Effector memory CD4-positive, alpha-beta T cell (primary cell): ENCODE data around the gene TAF3.

Experiments
- DNase-seq, 3 donors: peaks; one replicate each; pipeline ENCODE4 v3.0.0-alpha.2; 2020
- H3K27ac ChIP-seq: 2 replicates; pipeline ENCODE4 v1.7.0; 2013; ENCODE audit warnings: mild to moderate bottlenecking, low read length, moderate library complexity; ENCODE audit not compliant: insufficient read depth, poor library complexity, severe bottlenecking
- H3K27me3 ChIP-seq: replicated peaks from 2 replicates; pipeline ENCODE4 v1.7.0; 2013; ENCODE audit warnings: mild to moderate bottlenecking, low read length; ENCODE audit not compliant: insufficient read depth, control insufficient read depth, poor library complexity, severe bottlenecking
- H3K36me3 ChIP-seq: 2 replicates; pipeline ENCODE4 v1.7.0; 2013; ENCODE audit warnings: mild to moderate bottlenecking, low read length, moderate library complexity; ENCODE audit not compliant: control insufficient read depth, insufficient read depth
- H3K4me1 ChIP-seq: 2 replicates; pipeline ENCODE4 v1.7.0; 2013; ENCODE audit warnings: low read length, mild to moderate bottlenecking; ENCODE audit not compliant: control insufficient read depth, insufficient read depth, poor library complexity, severe bottlenecking
- H3K4me3 ChIP-seq: 2 replicates; pipeline ENCODE4 v1.7.0; 2013; ENCODE audit warnings: low read length, low read depth, mild to moderate bottlenecking; ENCODE audit not compliant: insufficient read depth, poor library complexity, severe bottlenecking
- H3K9me3 ChIP-seq: 2 replicates; pipeline ENCODE4 v1.7.0; 2013; ENCODE audit warnings: mild to moderate bottlenecking, low read length, moderate library complexity; ENCODE audit not compliant: control insufficient read depth

The TAF3 gene

DNA sequence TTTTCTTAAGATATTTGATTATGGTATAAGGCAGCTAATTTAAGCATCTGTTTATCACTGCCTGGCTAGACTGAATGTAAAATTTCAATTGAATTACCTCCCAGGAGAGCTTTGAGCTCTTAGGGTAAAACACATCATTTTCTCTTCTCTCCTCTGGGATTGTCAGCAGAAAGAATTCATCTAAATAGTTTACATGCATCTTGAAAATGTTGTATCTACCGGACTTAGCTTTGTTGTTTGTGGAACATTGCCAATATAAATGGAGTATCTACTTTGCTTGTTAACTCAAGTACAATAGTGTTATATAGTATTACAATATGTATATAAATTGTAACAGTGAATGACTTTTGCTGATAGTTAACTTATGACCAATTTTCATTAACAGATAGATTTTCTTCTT, 73.3 kb downstream of the TAF3 start:
- Histone ChIP-seq H3K27ac (no peak overlapping the region), H3K4me3 (no peak overlapping the region), H3K36me3 (peaks cover 4% of the 10 kb centered on the region), H3K4me1 (no peaks in the 10 kb centered on the region), H3K9me3 (no peaks in the 10 kb centered on the region), H3K27me3 (no peaks in the 10 kb centered on the region)
- DNase-seq: no peak

DNA sequence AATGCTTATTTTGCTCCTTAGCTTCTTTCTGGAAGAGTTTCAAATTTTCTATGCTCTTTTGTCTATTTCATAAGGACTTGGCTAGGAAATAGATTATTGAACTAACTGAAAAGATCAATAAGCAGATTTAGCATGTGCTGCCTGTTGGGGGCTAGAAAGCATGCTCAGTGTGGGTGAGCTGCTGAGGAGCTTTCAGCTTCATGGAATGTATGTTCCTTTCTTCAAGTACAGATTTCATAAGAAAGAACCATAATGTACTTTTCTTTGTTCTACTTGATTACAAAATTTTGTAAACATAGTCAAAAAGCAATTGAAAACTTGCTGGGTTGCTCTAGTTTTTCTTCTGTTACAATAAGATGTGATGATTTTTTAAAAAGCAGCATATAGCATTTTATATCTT, 73.8 kb downstream of the TAF3 start:
- Histone ChIP-seq H3K4me1 (no peaks in the 10 kb centered on the region), H3K27ac (no peak overlapping the region), H3K27me3 (no peaks in the 10 kb centered on the region), H3K36me3 (peaks cover 10% of the 10 kb centered on the region), H3K9me3 (no peaks in the 10 kb centered on the region), H3K4me3 (no peak overlapping the region)
- DNase-seq: no peak

DNA sequence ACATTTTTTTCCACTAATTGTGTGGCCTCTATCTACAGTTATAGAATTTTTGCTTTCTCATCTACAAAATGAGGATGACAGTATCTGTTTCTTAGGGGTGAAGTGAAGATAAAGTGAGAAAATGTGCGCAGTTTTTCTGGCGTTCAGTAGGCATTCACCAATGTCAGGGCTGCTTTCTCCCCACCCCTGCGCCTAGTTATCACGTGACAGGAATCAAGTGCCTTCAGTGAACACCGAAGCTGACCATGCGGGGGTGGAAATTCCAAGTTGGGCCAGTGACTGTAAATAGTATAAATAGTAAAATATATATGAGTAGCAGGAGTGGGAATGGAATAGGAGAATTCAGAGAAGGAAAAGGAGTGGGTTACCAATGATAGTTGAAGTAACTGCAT, 77.4 kb downstream of the TAF3 start:
- Histone ChIP-seq H3K27ac (no peak overlapping the region), H3K36me3 (peaks cover 10% of the 10 kb centered on the region), H3K4me1 (no peaks in the 10 kb centered on the region), H3K27me3 (no peaks in the 10 kb centered on the region), H3K9me3 (no peaks in the 10 kb centered on the region), H3K4me3 (no peak overlapping the region)
- no peak for DNase-seq

DNA sequence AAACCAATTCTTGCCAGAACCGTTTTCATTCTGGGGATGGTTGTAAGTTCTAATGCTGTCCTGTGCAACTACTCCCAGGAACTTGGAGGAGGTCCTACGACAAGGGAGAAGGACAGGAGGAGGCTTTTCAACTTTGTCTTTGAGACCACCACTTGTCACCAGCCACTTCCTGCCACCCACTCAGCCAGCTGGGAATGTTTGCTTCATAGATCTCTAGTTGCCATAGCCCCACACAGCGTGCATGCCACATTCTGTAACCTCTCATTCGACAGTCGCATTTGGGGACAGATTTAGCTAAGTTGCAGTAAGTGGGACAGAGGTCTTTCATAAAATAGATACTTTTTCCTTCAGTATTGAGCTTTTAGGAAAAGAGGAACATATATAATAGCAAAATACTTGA, 78.0 kb downstream of the TAF3 start:
- H3K27me3 ChIP-seq: no peaks in the 10 kb centered on the region
- H3K36me3 ChIP-seq: peaks cover 10% of the 10 kb centered on the region
- no peak overlapping the region for H3K27ac ChIP-seq
- H3K9me3 ChIP-seq: no peaks in the 10 kb centered on the region
- no peaks in the 10 kb centered on the region for H3K4me1 ChIP-seq
- no peak for DNase-seq
- no peak overlapping the region for H3K4me3 ChIP-seq

DNA sequence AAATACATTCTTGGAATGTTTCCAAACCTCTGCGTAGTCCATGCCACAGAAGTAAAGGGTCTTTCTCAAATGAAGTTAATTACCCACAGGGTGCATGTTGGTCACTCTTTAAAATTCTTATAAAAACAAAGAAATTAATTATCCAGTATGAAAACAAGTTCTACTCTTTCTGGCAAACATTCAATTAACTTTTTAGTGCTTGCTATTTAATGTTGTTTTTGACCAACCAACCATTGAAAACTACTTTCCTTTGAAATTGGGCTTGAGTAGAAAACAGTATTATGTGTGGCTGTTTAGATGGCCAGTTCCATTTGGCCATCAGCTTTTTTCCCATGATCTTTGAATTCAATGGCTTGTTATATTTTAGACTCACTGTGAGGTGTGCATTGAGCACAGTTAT, 83.0 kb downstream of the TAF3 start:
- Histone ChIP-seq H3K4me1 (no peaks in the 10 kb centered on the region), H3K4me3 (no peak overlapping the region), H3K27me3 (no peaks in the 10 kb centered on the region), H3K9me3 (no peaks in the 10 kb centered on the region), H3K36me3 (peaks cover 9% of the 10 kb centered on the region), H3K27ac (no peak overlapping the region)
- no peak for DNase-seq

DNA sequence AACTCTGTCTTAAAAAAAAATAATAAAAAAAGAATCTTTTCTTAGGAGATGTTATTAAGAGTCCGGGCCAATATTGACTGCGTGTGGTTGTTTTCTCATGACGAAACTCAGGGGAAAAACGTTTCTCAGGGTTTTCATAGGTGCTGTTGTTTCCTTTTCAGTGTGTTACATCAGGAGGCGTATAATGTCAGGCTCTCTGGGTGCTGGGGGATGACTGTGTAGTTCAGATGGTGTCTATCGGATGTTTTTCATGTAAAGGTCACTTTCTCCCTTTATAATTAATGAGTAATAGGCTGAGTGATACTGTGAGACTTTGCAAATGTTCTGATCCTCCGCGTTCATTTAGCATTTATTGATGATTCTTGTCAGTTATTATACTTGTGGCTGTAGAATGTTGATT, 84.1 kb downstream of the TAF3 start:
- Histone ChIP-seq H3K27ac (no peak overlapping the region), H3K4me3 (no peak overlapping the region), H3K4me1 (no peaks in the 10 kb centered on the region), H3K27me3 (no peaks in the 10 kb centered on the region), H3K36me3 (no peaks in the 10 kb centered on the region), H3K9me3 (no peaks in the 10 kb centered on the region)
- no peak for DNase-seq

DNA sequence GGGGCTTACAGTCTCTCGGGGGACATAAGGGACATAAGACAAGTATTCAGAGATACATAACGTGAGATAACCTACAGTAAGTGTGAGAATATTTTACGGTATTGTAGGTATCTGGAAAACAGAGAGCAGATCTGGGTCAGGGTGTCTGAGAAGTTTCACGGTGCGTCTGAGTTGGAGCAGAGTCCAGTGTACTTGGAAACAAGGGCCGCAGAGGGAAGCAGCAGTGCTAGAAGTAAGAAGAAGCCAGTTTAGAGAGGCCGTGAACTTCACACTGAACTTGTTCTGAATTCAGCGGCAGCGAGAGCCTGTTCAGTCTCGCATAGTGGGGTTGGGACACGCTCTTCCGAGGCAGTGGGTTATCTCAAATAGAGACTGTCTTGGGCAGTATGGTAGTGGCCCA, 85.5 kb downstream of the TAF3 start:
- H3K9me3 ChIP-seq: no peaks in the 10 kb centered on the region

DNA sequence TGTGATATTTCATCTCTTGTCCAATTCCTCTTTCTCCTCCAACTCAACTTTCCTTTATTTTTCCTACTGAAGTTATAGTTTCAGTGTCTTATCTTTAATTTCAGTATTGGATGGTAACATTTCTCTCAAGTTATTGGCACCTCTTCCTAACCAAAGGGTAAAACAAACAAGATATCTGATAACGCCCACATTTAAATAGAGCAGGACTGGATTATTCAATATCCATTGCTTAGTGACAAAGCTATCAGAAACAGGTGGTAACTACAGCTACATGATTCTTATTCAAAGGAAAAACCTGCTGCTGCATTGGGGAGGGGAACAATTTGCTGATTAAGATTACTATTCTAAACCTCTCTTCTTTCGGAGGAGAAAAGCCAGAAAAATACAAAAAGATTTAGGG, 87.8 kb downstream of the TAF3 start:
- Histone ChIP-seq H3K27me3 (no peaks in the 10 kb centered on the region), H3K36me3 (no peaks in the 10 kb centered on the region), H3K4me3 (no peak overlapping the region), H3K27ac (no peak overlapping the region), H3K9me3 (no peaks in the 10 kb centered on the region), H3K4me1 (no peaks in the 10 kb centered on the region)
- no peak for DNase-seq

More for the DNA sequence above, 85.5 kb downstream of the TAF3 start:
- no peak for DNase-seq
- Histone ChIP-seq H3K27ac (no peak overlapping the region), H3K4me1 (no peaks in the 10 kb centered on the region), H3K36me3 (no peaks in the 10 kb centered on the region), H3K4me3 (no peak overlapping the region), H3K27me3 (no peaks in the 10 kb centered on the region)

DNA sequence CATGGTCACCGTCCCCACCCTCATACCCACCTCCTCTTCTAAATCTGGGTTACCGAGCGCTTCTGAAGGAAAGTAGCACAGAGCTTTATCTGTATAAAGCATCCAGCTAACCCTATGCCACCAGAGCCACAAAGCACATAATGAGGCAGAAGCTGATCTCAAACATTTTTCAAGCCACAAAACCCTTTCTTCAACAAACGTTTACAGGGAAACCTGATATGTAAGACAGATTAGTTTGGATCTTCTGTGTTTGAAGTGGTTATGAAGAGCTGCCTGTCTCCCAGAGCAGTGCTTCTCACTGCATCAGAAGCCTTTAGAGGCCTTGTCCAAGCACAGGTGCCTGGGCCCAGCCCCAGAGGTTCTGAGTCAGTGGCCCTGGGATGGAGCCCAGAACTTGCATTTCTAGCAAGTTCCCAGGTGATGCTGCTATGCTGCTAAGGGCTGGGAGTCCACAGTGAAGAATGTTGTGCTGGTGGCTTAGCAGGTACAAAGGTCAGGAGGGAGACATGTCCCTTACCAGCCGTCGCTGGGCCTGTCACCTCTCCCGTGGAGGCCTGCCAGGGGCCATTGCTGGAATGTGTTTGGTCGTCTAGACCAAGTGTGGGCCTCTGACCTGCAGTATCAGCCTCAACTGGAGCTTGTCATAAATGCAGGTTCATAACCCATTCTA, 90.4 kb downstream of the TAF3 start:
- H3K36me3 ChIP-seq: no peaks in the 10 kb centered on the region
- no peak overlapping the region for H3K27ac ChIP-seq
- no peaks in the 10 kb centered on the region for H3K4me1 ChIP-seq
- no peaks in the 10 kb centered on the region for H3K27me3 ChIP-seq
- no peak for DNase-seq
- no peaks in the 10 kb centered on the region for H3K9me3 ChIP-seq
- no peak overlapping the region for H3K4me3 ChIP-seq

DNA sequence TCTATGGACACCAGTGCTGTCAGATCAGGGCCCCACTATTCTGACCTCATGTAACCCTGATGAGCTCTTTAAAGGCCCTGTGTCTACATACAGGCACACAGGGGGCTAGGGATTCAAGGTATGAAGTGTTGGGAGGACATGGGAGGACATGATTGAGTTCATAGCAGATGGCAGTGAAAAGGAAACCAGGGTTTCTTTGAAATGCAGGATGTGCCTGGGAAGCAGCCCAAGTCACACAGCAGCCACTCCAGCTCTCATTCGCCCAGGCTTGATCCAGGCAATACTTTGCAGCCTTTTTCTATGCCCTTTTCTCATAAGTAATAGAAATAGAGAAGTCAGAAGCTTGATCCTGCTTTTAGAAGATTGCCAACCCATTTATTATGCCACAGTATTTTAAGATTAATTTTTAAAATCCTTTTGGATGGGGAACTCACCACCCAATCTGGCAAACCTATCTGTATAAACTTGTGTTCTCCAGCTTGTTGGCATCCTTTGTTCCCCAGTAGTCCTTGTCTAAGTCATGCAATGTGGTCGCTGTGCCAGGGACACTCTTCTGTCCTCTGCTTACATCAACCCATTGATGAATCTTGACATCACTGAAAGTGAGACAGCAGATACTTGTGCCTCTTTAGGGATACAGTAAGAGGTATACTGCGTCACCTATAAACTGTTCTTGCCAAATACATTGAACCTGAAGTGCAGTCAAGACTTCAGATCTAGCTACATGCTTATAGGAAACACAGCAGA, 95.0 kb downstream of the TAF3 start:
- Histone ChIP-seq H3K27me3 (no peaks in the 10 kb centered on the region), H3K36me3 (no peaks in the 10 kb centered on the region), H3K4me1 (no peaks in the 10 kb centered on the region), H3K9me3 (no peaks in the 10 kb centered on the region), H3K4me3 (no peak overlapping the region), H3K27ac (no peak overlapping the region)
- DNase-seq: no peak
